ENCODE results near the gene CADM1.

Gene CADM1

GRCh38 chr11:115162919-115163318, 341.3 kb downstream of the CADM1 start:
- no peak overlapping the region for H3K4me2 ChIP-seq (ENCODE audit: insufficient read depth, low read length)
- H3K4me1 ChIP-seq (ENCODE audit: insufficient read depth, low read length) = no peaks in the 10 kb centered on the region
- no peaks in the 10 kb centered on the region for H3K9me3 ChIP-seq (ENCODE audit: insufficient read depth, low read length, severe bottlenecking)
- peaks cover 10% of the 10 kb centered on the region for H3K27me3 ChIP-seq (ENCODE audit: insufficient read depth, low read length, poor library complexity)
- H4K20me1 ChIP-seq (ENCODE audit: insufficient read depth, low read length) = no peaks in the 10 kb centered on the region
- DNase-seq (no peak), ATAC-seq (ENCODE audit: insufficient read depth, low read depth) (no peak)
- no peak overlapping the region for H3K9ac ChIP-seq (ENCODE audit: low read depth, low read length)
- H3K27ac ChIP-seq (ENCODE audit: low read length) = no peak overlapping the region
- no peaks in the 10 kb centered on the region for H3K79me2 ChIP-seq (ENCODE audit: insufficient read depth, low read length)
- no peak for TF ChIP-seq CTCF (IDR thresholded peaks at IDR 0.05; ENCODE audit: borderline replicate concordance, extremely low read depth, low read length, poor library complexity, severe bottlenecking)
- TF ChIP-seq EZH2 (IDR thresholded peaks at IDR 0.05; ENCODE audit: borderline replicate concordance, low read depth, low read length, severe bottlenecking) = no peak
- no peak overlapping the region for H3K4me3 ChIP-seq (ENCODE audit: low read depth in 1 of 2, low read length in 2 of 2)
- H2AFZ ChIP-seq (ENCODE audit: low read depth, low read length) = no peak overlapping the region
- no peaks in the 10 kb centered on the region for H3K36me3 ChIP-seq (ENCODE audit: insufficient read depth, low read length)

GRCh38 chr11:115161876-115162275, 342.3 kb downstream of the CADM1 start:
- DNase-seq = no peak
- H3K4me1 ChIP-seq (ENCODE audit: insufficient read depth, low read length) = no peaks in the 10 kb centered on the region
- no peak overlapping the region for H2AFZ ChIP-seq (ENCODE audit: low read depth, low read length)
- TF ChIP-seq EZH2 (IDR thresholded peaks at IDR 0.05; ENCODE audit: borderline replicate concordance, low read depth, low read length, severe bottlenecking) (no peak), CTCF (IDR thresholded peaks at IDR 0.05; ENCODE audit: borderline replicate concordance, extremely low read depth, low read length, poor library complexity, severe bottlenecking) (no peak)
- H3K9me3 ChIP-seq (ENCODE audit: insufficient read depth, low read length, severe bottlenecking) = no peaks in the 10 kb centered on the region
- H3K4me2 ChIP-seq (ENCODE audit: insufficient read depth, low read length) = no peak overlapping the region
- ATAC-seq (ENCODE audit: insufficient read depth, low read depth) = no peak
- H3K36me3 ChIP-seq (ENCODE audit: insufficient read depth, low read length) = no peaks in the 10 kb centered on the region
- peaks cover 14% of the 10 kb centered on the region for H3K27me3 ChIP-seq (ENCODE audit: insufficient read depth, low read length, poor library complexity)
- no peak overlapping the region for H3K9ac ChIP-seq (ENCODE audit: low read depth, low read length)
- 0 out of 2 replicates have a peak, but pooled peaks cover 3% of the 10 kb centered on the region for H4K20me1 ChIP-seq (ENCODE audit: insufficient read depth, low read length)
- H3K4me3 ChIP-seq (ENCODE audit: low read depth in 1 of 2, low read length in 2 of 2) = no peak overlapping the region
- no peaks in the 10 kb centered on the region for H3K79me2 ChIP-seq (ENCODE audit: insufficient read depth, low read length)
- H3K27ac ChIP-seq (ENCODE audit: low read length) = no peak overlapping the region

- Histone ChIP-seq H3K27ac (ENCODE audit: low read length) (no peak overlapping the region), H3K9me3 (ENCODE audit: insufficient read depth, low read length, severe bottlenecking) (no peaks in the 10 kb centered on the region), H3K4me3 (ENCODE audit: low read depth in 1 of 2, low read length in 2 of 2) (no peak overlapping the region), H3K4me2 (ENCODE audit: insufficient read depth, low read length) (no peak overlapping the region), H4K20me1 (ENCODE audit: insufficient read depth, low read length) (0 out of 2 replicates have a peak, but pooled peaks cover 3% of the 10 kb centered on the region), H2AFZ (ENCODE audit: low read depth, low read length) (no peak overlapping the region), H3K27me3 (ENCODE audit: insufficient read depth, low read length, poor library complexity) (peaks cover 11% of the 10 kb centered on the region), H3K4me1 (ENCODE audit: insufficient read depth, low read length) (no peaks in the 10 kb centered on the region), H3K9ac (ENCODE audit: low read depth, low read length) (no peak overlapping the region), H3K79me2 (ENCODE audit: insufficient read depth, low read length) (no peaks in the 10 kb centered on the region), H3K36me3 (ENCODE audit: insufficient read depth, low read length) (no peaks in the 10 kb centered on the region)
- DNase-seq (no peak), ATAC-seq (ENCODE audit: insufficient read depth, low read depth) (no peak)
- TF ChIP-seq CTCF (IDR thresholded peaks at IDR 0.05; ENCODE audit: borderline replicate concordance, extremely low read depth, low read length, poor library complexity, severe bottlenecking) (no peak), EZH2 (IDR thresholded peaks at IDR 0.05; ENCODE audit: borderline replicate concordance, low read depth, low read length, severe bottlenecking) (no peak)
These were observed 345.0 kb downstream of the CADM1 start for GRCh38 chr11:115159207-115159606.

- no peaks in the 10 kb centered on the region for H3K36me3 ChIP-seq (ENCODE audit: insufficient read depth, low read length)
- no peaks in the 10 kb centered on the region for H3K79me2 ChIP-seq (ENCODE audit: insufficient read depth, low read length)
- H2AFZ ChIP-seq (ENCODE audit: low read depth, low read length) = no peak overlapping the region
- H3K4me2 ChIP-seq (ENCODE audit: insufficient read depth, low read length) = no peak overlapping the region
- ATAC-seq (ENCODE audit: insufficient read depth, low read depth) = no peak
- TF ChIP-seq CTCF (IDR thresholded peaks at IDR 0.05; ENCODE audit: borderline replicate concordance, extremely low read depth, low read length, poor library complexity, severe bottlenecking) = no peak
- TF ChIP-seq EZH2 (IDR thresholded peaks at IDR 0.05; ENCODE audit: borderline replicate concordance, low read depth, low read length, severe bottlenecking) = no peak
- no peak overlapping the region for H3K9ac ChIP-seq (ENCODE audit: low read depth, low read length)
- 0 out of 2 replicates have a peak, but pooled peaks cover 3% of the 10 kb centered on the region for H4K20me1 ChIP-seq (ENCODE audit: insufficient read depth, low read length)
- H3K27ac ChIP-seq (ENCODE audit: low read length) = no peak overlapping the region
- DNase-seq = no peak
- H3K4me1 ChIP-seq (ENCODE audit: insufficient read depth, low read length) = no peaks in the 10 kb centered on the region
- H3K9me3 ChIP-seq (ENCODE audit: insufficient read depth, low read length, severe bottlenecking) = no peaks in the 10 kb centered on the region
- no peak overlapping the region for H3K4me3 ChIP-seq (ENCODE audit: low read depth in 1 of 2, low read length in 2 of 2)
- peaks cover 11% of the 10 kb centered on the region for H3K27me3 ChIP-seq (ENCODE audit: insufficient read depth, low read length, poor library complexity)
These were observed 346.2 kb downstream of the CADM1 start for GRCh38 chr11:115158053-115158452.

Data from DND-41 (cell line).